ENCODE data around the gene PPOX.

Gene PPOX

DNA sequence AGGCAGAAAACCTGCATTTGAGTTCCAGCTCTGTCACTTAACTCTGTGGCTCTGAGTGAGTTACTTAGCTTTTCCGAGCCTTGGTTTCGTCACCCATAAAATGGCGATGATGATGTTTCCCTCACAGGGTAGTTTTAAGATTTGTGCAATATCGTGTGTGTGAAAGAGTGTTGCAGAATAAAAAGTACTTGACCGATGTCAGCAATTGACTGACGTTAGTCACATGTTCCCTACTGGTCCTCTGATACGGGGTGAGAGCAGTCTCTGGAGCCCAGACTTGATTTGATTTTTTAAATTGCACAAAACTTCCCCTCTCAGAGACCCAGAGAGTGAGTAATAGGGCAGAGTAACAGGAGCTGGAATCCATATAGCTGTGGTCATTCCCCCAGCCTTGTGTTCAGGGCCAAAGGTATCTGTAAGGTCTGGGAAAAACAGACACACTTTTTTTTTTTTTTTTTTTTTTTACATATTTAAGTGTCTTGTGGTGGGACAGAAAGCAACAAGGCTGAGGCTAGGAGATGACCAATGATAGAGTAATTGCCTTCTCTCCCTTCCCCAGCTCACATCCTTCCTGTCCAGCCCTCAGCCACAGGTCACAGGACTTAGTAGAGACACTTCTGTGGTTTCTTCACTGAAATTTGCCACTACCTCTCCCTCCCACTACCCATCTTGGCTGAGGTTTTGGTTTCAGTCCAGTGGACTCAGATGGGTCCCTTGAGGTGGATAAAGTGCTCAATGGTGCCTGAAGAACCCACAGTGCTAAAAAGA, 50.9 kb downstream of the PPOX start:
- Histone ChIP-seq H3F3A (ENCODE audit: insufficient read depth, low read length) (no peaks in the 10 kb centered on the region), H3K27ac (ENCODE audit: low read depth, low read length, poor library complexity, severe bottlenecking) (no peak overlapping the region), H3K4me2 (ENCODE audit: low read length) (0 out of 2 replicates have a peak overlapping the region, but pooled peaks have one; percentile 9), H2AFZ (ENCODE audit: low read length) (no peak overlapping the region), H3K9ac (ENCODE audit: low read length) (no peak overlapping the region), H3K27me3 (ENCODE audit: insufficient read depth, low read length) (no peaks in the 10 kb centered on the region), H3K36me3 (ENCODE audit: insufficient read depth, low read length) (peaks cover 30% of the 10 kb centered on the region), H3K9me3 (ENCODE audit: low read length) (no peaks in the 10 kb centered on the region), H4K20me1 (ENCODE audit: insufficient read depth, low read length) (no peaks in the 10 kb centered on the region), H3K4me1 (ENCODE audit: insufficient read depth, low read length, severe bottlenecking) (peaks cover 20% of the 10 kb centered on the region), H3K4me3 (ENCODE audit: low read depth, low read length, poor library complexity, severe bottlenecking) (no peak overlapping the region), H3K79me2 (ENCODE audit: insufficient read depth, low read length) (no peaks in the 10 kb centered on the region), H3K9me2 (ENCODE audit: low read depth, low read length) (no peaks in the 10 kb centered on the region)
- TF ChIP-seq, protein P1, sequence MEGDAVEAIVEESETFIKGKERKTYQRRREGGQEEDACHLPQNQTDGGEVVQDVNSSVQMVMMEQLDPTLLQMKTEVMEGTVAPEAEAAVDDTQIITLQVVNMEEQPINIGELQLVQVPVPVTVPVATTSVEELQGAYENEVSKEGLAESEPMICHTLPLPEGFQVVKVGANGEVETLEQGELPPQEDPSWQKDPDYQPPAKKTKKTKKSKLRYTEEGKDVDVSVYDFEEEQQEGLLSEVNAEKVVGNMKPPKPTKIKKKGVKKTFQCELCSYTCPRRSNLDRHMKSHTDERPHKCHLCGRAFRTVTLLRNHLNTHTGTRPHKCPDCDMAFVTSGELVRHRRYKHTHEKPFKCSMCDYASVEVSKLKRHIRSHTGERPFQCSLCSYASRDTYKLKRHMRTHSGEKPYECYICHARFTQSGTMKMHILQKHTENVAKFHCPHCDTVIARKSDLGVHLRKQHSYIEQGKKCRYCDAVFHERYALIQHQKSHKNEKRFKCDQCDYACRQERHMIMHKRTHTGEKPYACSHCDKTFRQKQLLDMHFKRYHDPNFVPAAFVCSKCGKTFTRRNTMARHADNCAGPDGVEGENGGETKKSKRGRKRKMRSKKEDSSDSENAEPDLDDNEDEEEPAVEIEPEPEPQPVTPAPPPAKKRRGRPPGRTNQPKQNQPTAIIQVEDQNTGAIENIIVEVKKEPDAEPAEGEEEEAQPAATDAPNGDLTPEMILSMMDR (IDR thresholded peaks at IDR 0.05; ENCODE audit: low read length): no peak
- no peak for TF ChIP-seq EZH2 (IDR thresholded peaks at IDR 0.05; ENCODE audit: borderline replicate concordance, low read length)

DNA sequence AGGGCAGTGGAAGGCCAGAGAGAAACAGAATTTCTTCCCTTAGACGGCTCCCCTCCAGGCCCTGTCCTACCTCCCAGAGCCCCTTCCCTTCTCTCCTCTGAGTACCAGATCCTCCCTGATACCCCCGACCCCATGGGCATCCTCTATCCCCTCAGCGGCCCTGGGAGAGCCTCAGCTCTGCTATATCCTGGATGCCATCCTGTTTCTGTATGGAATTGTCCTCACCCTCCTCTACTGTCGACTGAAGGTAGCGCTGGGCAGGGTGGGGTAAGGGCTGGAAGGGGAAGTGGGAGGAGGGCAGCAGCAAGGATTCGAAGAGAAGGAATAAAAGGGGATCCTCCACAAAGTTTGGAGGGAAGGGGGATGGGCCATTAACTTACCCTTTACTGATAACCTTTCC, 51.6 kb downstream of the PPOX start:
- Histone ChIP-seq H3K9me3 (ENCODE audit: low read length) (no peaks in the 10 kb centered on the region), H3K27ac (ENCODE audit: low read depth, low read length, poor library complexity, severe bottlenecking) (no peak overlapping the region), H3K79me2 (ENCODE audit: insufficient read depth, low read length) (no peaks in the 10 kb centered on the region), H3F3A (ENCODE audit: insufficient read depth, low read length) (no peaks in the 10 kb centered on the region), H3K4me3 (ENCODE audit: low read depth, low read length, poor library complexity, severe bottlenecking) (no peak overlapping the region), H4K20me1 (ENCODE audit: insufficient read depth, low read length) (no peaks in the 10 kb centered on the region), H2AFZ (ENCODE audit: low read length) (no peak overlapping the region), H3K4me2 (ENCODE audit: low read length) (0 out of 2 replicates have a peak overlapping the region, but pooled peaks have one; percentile 9), H3K9ac (ENCODE audit: low read length) (no peak overlapping the region), H3K9me2 (ENCODE audit: low read depth, low read length) (no peaks in the 10 kb centered on the region), H3K27me3 (ENCODE audit: insufficient read depth, low read length) (no peaks in the 10 kb centered on the region), H3K4me1 (ENCODE audit: insufficient read depth, low read length, severe bottlenecking) (peaks cover 20% of the 10 kb centered on the region), H3K36me3 (ENCODE audit: insufficient read depth, low read length) (peaks cover 23% of the 10 kb centered on the region)
- TF ChIP-seq, protein P1 (IDR thresholded peaks at IDR 0.05; ENCODE audit: low read length): no peak
- TF ChIP-seq EZH2 (IDR thresholded peaks at IDR 0.05; ENCODE audit: borderline replicate concordance, low read length): no peak

DNA sequence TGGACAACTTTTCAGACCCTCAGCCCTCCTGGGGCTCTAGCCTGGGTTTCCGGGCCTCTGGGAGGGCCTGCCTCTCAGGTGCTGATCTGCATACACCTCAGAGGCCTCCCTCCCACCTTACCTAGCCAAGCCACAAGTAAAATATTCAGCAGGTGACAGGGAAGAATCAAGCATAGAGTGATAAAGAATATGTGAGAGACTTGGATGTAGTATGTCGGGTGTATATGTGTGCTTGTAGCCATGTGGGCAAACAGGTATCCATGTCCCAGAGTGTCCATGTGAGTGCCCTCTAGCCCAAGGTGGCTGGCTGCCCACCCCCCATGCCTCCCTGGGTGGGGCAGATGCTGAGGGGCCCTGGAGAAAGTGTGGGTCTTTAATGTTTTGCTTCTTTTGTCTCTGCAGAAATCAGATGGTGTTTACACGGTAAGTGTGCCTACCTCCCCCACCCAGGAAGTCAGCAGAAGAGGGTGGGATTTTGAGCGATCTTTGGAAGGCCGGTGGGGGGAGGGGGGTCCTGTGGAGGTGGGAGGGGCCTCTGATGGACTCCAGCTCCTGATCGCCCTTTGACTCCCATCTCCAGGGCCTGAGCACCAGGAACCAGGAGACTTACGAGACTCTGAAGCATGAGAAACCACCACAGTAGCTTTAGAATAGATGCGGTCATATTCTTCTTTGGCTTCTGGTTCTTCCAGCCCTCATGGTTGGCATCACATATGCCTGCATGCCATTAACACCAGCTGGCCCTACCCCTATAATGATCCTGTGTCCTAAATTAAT, 52.3 kb downstream of the PPOX start:
- H3K4me3 ChIP-seq (ENCODE audit: low read depth, low read length, poor library complexity, severe bottlenecking): no peak overlapping the region
- peaks cover 20% of the 10 kb centered on the region for H3K4me1 ChIP-seq (ENCODE audit: insufficient read depth, low read length, severe bottlenecking)
- TF ChIP-seq EZH2 (IDR thresholded peaks at IDR 0.05; ENCODE audit: borderline replicate concordance, low read length): no peak
- TF ChIP-seq, protein P1 (IDR thresholded peaks at IDR 0.05; ENCODE audit: low read length): no peak
- H3K4me2 ChIP-seq (ENCODE audit: low read length): no peak overlapping the region; the same call in 1 of the 2 replicates
- H3K36me3 ChIP-seq (ENCODE audit: insufficient read depth, low read length): peaks cover 17% of the 10 kb centered on the region
- no peaks in the 10 kb centered on the region for H3K79me2 ChIP-seq (ENCODE audit: insufficient read depth, low read length)
- H3K27me3 ChIP-seq (ENCODE audit: insufficient read depth, low read length): no peaks in the 10 kb centered on the region
- H4K20me1 ChIP-seq (ENCODE audit: insufficient read depth, low read length): no peaks in the 10 kb centered on the region
- H3K9me2 ChIP-seq (ENCODE audit: low read depth, low read length): no peaks in the 10 kb centered on the region
- H2AFZ ChIP-seq (ENCODE audit: low read length): no peak overlapping the region
- H3F3A ChIP-seq (ENCODE audit: insufficient read depth, low read length): no peaks in the 10 kb centered on the region
- H3K9me3 ChIP-seq (ENCODE audit: low read length): no peaks in the 10 kb centered on the region
- H3K9ac ChIP-seq (ENCODE audit: low read length): no peak overlapping the region
- no peak overlapping the region for H3K27ac ChIP-seq (ENCODE audit: low read depth, low read length, poor library complexity, severe bottlenecking)

All from OCI-LY1 (cell line).